ENCODE results near the gene KEAP1. TPM values are rescaled to one million over a fixed set of nuclear protein-coding genes. Genes with fewer than 3 reads are reported as not detected.
"Not testable (repeated sequence)": the region's sequence is repeated elsewhere in the genome, so short reads cannot be mapped to it uniquely, and the experiment has no call there.

Gene KEAP1
- total RNA-seq (10 to 100 TPM; 40.7 to 61.0 TPM), polyA plus RNA-seq (ENCODE audit: insufficient read depth, low read depth, low replicate concordance) (54.1 TPM)
- long read RNA-seq, donor 1, transcript KEAP1-205 (2 exons, 451 nt) = major isoform, 33 of 92 reads
- long read RNA-seq, donor 1, transcript KEAP1-202 (6 exons, 2,648 nt) = minor isoform, 13 of 92 reads
- long read RNA-seq, donor 1, transcript KEAP1-201 (6 exons, 2,955 nt) = minor isoform, 5 of 92 reads
- long read RNA-seq, donor 1, partial matches to known transcripts = 41 of 92 reads
- long read RNA-seq, donor 1, other reads (novel, unspliced or antisense) = 0 of 92 reads
- long read RNA-seq, donor 2, transcript KEAP1-201 (6 exons, 2,955 nt) = minor isoform, 5 of 46 reads
- long read RNA-seq, donor 2, transcript KEAP1-202 (6 exons, 2,648 nt) = major isoform, 11 of 46 reads
- long read RNA-seq, donor 2, partial matches to known transcripts = 26 of 46 reads
- long read RNA-seq, donor 2, other reads (novel, unspliced or antisense) = 0 of 46 reads

DNA sequence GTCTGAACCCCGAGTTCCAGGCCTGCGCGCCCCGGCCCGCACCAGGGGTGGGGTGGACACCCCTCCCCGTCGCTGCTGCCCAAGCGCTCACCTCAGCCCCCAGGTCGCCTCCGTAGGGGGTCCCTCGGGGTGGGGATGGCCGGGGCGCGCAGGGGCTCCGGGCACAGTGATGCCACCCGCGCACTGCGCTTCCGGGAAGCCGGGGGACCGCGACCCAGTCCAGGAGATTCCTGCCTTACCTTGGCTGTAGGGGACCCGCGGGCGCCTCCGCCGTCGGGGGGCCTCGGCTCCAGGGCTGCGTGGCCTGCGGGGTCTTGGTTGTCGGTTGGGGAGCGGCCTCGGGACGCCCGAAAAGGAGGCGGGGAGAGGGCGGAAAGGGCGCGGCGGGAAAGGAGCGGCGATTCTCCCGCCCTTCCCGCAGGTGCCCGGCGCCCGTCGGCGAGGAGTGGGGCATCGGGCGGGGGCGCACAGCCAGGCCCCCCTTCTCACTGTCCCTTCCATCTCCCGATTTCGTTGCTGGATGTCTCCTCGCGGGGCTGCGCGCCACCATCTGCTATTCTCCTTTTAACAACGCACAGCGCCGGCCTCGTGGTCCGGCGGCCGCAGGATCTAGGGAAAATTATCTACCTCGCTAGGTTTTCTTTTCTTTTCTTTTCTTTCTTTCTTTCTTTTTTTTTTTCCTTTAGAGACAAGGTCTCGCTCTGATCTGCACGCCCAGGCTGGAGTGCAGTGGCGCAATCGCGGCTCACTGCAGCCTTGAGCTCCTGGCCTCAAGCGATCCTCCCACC, at the start of gene KEAP1:
TSS of gene KEAP1 (minus strand) at position 355 of the 788 bp plus-strand sequence. CDS start 3,323 bp downstream, outside the sequence.
- H3K4me3 ChIP-seq = peak within 1 kb of the TSS; percentile 92 to 97
- H3K4me1 ChIP-seq = peaks cover 13% of the 10 kb centered on the region
- H3K9me3 ChIP-seq = no peaks in the 10 kb centered on the region
- peak; percentile 65 for DNase-seq
- H3K27ac ChIP-seq = peak within 1 kb of the TSS; percentile 84 to 93
- H3K27me3 ChIP-seq = no peaks in the 10 kb centered on the region
- intact Hi-C loops (cut with DNase I; ENCODE audit: low total_unique reads) = no loop called here
- no peak for TF ChIP-seq POLR2A (IDR thresholded peaks at IDR 0.05)
- TF ChIP-seq, protein P1, sequence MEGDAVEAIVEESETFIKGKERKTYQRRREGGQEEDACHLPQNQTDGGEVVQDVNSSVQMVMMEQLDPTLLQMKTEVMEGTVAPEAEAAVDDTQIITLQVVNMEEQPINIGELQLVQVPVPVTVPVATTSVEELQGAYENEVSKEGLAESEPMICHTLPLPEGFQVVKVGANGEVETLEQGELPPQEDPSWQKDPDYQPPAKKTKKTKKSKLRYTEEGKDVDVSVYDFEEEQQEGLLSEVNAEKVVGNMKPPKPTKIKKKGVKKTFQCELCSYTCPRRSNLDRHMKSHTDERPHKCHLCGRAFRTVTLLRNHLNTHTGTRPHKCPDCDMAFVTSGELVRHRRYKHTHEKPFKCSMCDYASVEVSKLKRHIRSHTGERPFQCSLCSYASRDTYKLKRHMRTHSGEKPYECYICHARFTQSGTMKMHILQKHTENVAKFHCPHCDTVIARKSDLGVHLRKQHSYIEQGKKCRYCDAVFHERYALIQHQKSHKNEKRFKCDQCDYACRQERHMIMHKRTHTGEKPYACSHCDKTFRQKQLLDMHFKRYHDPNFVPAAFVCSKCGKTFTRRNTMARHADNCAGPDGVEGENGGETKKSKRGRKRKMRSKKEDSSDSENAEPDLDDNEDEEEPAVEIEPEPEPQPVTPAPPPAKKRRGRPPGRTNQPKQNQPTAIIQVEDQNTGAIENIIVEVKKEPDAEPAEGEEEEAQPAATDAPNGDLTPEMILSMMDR (IDR thresholded peaks at IDR 0.05) = no peak
- 2 to 4% methylated on average over 30 to 32 of the region's 73 CpGs for WGBS, 2 donors
- no peaks in the 10 kb centered on the region for H3K36me3 ChIP-seq (ENCODE audit: low read depth, missing control alignments)

DNA sequence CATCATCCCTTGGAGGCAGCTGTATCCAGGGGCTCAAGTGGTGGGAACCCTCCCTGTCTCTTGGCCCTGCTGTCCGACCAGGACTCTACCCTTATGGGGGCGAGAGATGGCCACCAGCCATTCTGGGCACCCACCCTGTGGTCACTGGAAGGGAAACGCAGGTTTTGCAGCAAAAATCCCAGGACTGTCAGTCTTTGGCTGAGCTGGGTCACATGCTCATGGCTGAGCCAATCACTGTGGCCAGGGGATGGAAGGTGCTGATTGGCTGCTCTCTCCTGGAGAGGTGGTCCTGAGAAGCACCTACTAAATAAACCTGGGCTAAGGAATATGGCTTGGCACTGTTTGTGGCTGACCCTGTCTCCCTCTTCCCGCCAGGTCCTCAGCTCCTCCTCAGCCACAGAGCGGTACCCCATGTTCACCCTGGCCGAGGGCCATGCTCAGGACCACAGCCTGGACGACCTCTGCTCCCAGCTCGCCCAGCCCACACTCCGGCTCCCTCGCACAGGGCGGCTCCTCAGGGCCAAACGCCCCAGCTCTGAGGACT, 49.4 kb upstream of the KEAP1 start:
- no peaks in the 10 kb centered on the region for H3K27me3 ChIP-seq
- WGBS, 2 donors = 48 to 51% methylated on average over 8 to 12 of the region's 12 CpGs
- H3K4me3 ChIP-seq = peak overlapping the region in 1 of 2 donors; percentile 7
- no peaks in the 10 kb centered on the region for H3K36me3 ChIP-seq (ENCODE audit: low read depth, missing control alignments)
- no peaks in the 10 kb centered on the region for H3K4me1 ChIP-seq
- DNase-seq = peak; percentile 68
- no peak for TF ChIP-seq POLR2A (IDR thresholded peaks at IDR 0.05)
- TF ChIP-seq, protein P1 (IDR thresholded peaks at IDR 0.05) = no peak
- H3K27ac ChIP-seq = no peak overlapping the region
- intact Hi-C loops (cut with DNase I; ENCODE audit: low total_unique reads) = no loop called here
- no peaks in the 10 kb centered on the region for H3K9me3 ChIP-seq

DNA sequence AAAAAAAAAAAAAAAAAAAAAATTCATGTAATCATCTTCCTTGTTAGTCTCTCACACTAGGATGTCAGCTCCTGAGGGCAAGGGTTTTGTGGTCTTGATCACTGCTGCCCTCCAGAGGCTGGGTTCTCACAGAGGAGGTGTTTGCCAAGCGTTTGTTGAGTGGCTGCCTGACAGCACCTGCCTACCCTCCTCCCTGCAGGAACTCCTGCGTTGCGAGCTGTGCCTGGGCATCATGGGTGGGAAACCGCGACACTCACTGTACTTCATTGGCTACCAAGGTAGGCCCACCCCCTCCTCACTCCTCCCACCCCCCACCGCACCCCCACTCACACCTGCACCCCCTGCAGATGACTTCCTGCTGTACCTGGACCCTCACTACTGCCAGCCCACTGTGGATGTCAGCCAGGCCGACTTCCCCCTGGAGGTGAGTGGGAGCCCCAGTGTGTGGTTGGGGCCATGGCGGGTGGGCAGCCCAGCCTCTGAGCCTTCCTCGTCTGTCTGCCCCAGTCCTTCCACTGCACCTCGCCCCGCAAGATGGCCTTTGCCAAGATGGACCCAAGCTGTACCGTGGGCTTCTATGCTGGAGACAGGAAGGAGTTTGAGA, 48.6 kb upstream of the KEAP1 start:
- DNase-seq = no peak
- no peak overlapping the region for H3K27ac ChIP-seq
- no peak overlapping the region for H3K4me3 ChIP-seq
- WGBS, 2 donors = 84 to 90% methylated on average over 9 to 12 of the region's 12 CpGs
- H3K27me3 ChIP-seq = no peaks in the 10 kb centered on the region
- intact Hi-C loops (cut with DNase I; ENCODE audit: low total_unique reads) = no loop called here
- no peaks in the 10 kb centered on the region for H3K36me3 ChIP-seq (ENCODE audit: low read depth, missing control alignments)
- H3K4me1 ChIP-seq = no peaks in the 10 kb centered on the region
- TF ChIP-seq, protein P1 (IDR thresholded peaks at IDR 0.05) = no peak
- TF ChIP-seq POLR2A (IDR thresholded peaks at IDR 0.05) = no peak
- no peaks in the 10 kb centered on the region for H3K9me3 ChIP-seq

DNA sequence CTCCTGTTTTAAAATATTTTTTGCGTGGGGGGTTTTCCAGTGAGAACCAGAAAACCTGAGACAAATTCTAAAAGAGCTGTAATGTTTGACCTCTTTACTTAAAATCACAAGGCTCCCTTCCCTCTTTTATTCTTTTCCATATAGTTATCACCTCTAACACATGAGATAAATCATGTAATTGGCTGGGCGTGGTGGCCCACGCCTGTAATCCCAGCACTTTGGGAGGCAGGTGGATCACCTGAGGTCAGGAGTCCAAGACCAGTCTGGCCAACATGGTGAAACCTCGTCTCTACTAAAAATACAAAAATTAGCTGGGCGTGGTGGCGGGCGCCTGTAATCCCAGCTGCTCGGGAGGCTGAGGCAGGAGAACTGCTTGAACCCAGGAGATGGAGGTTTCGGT, 47.9 kb upstream of the KEAP1 start:
- H3K4me1 ChIP-seq; H3K27ac ChIP-seq; H3K4me3 ChIP-seq; H3K36me3 ChIP-seq (ENCODE audit: low read depth, missing control alignments); H3K27me3 ChIP-seq; DNase-seq; intact Hi-C loops (cut with DNase I; ENCODE audit: low total_unique reads); H3K9me3 ChIP-seq: not testable (repeated sequence)
- WGBS, 2 donors = 81 to 95% methylated on average over 9 of the region's 9 CpGs

DNA sequence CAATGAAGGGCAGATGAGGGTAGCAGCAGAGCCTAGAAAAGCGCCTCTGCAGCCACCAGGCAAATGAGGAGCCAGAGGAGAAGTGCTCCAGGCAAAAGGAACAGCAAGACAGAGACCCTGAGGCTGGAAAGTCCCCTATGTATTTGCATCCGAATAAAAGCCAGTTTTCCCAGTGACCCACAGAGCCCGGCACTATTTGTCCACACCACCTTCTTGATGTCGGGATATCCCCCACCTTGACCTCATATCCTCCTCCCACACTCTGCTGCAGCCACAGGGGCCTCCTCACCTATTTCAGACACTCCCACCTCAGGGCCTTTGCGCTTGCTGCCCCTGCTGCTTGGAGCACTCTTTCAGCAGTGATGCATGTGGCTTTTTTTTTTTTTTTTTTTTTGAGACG, 47.2 kb upstream of the KEAP1 start:
- 76 to 92% methylated on average over 6 of the region's 6 CpGs for WGBS, 2 donors
- no peak for DNase-seq
- no peaks in the 10 kb centered on the region for H3K9me3 ChIP-seq
- intact Hi-C loops (cut with DNase I; ENCODE audit: low total_unique reads) = no loop called here
- no peak overlapping the region for H3K4me3 ChIP-seq
- no peak overlapping the region for H3K27ac ChIP-seq
- TF ChIP-seq, protein P1 (IDR thresholded peaks at IDR 0.05) = no peak
- TF ChIP-seq POLR2A (IDR thresholded peaks at IDR 0.05) = no peak
- no peaks in the 10 kb centered on the region for H3K36me3 ChIP-seq (ENCODE audit: low read depth, missing control alignments)
- H3K27me3 ChIP-seq = no peaks in the 10 kb centered on the region
- no peaks in the 10 kb centered on the region for H3K4me1 ChIP-seq

Measured in testis (tissue), 5 donors.